C4-2B (cell line): ENCODE measurements around the gene TUBB4B.

Experiments used
- ZFX ChIP-seq: fragments of 450-650 bp; IDR thresholded peaks from 2 replicates; pipeline ENCODE4 v1.6.1; 2017
- TF ChIP-seq, protein P1 (sequence below): fragments of 450-650 bp; conservative IDR thresholded peaks from 2 replicates; pipeline ENCODE4 v1.5.1; 2017; ENCODE audit warnings: mild to moderate bottlenecking

- TF ChIP-seq, protein P1, sequence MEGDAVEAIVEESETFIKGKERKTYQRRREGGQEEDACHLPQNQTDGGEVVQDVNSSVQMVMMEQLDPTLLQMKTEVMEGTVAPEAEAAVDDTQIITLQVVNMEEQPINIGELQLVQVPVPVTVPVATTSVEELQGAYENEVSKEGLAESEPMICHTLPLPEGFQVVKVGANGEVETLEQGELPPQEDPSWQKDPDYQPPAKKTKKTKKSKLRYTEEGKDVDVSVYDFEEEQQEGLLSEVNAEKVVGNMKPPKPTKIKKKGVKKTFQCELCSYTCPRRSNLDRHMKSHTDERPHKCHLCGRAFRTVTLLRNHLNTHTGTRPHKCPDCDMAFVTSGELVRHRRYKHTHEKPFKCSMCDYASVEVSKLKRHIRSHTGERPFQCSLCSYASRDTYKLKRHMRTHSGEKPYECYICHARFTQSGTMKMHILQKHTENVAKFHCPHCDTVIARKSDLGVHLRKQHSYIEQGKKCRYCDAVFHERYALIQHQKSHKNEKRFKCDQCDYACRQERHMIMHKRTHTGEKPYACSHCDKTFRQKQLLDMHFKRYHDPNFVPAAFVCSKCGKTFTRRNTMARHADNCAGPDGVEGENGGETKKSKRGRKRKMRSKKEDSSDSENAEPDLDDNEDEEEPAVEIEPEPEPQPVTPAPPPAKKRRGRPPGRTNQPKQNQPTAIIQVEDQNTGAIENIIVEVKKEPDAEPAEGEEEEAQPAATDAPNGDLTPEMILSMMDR, result no peak
- TF ChIP-seq ZFX, result no peak
Measured at GRCh38 chr9:137278721-137279711, 37.9 kb downstream of the TUBB4B start.
